IPS-11a (cell line): ENCODE results near the gene KCNMA1.
"Not testable (repeated sequence)": the region's sequence is repeated elsewhere in the genome, so short reads cannot be mapped to it uniquely, and the experiment has no call there.

ENCODE experiments used
- H3K4me3 ChIP-seq: one replicate; pipeline ENCODE4 v1.5.1; 2013; ENCODE audit warnings: low read depth, low read length, control low read depth

The KCNMA1 gene

GRCh38 chr10:77539147-77539935, 98.3 kb downstream of the KCNMA1 start:
- H3K4me3 ChIP-seq, result no peak overlapping the region

DNA sequence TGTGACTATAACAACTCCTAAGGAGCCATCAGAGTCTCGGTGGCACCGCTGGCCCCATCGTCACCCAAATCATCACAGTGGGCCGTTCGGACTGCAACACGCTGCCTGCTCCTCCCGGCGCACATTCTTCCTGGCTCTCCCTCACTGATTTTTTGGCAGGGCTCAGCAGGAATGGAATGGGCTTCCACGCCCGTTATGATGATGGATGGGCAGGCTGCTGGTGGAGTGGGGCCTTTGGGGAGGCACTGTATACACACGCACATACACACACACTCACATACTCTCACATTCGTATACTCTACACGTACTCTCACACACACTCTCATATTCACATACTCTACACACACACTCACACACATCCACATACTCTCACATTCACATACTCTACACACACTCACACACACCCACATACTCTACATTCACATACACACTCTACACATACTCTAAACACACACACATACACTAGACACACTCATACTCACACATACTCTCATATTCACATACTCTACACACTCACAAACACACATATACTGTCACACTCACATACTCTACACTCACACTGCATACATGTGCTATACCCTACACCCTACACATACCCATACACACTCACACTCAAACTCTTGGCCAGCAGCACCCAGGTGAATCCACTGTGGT, 99.8 kb downstream of the KCNMA1 start:
- no peak overlapping the region for H3K4me3 ChIP-seq

GRCh38 chr10:77537071-77537470, 100.5 kb downstream of the KCNMA1 start:
- no peak overlapping the region for H3K4me3 ChIP-seq

DNA sequence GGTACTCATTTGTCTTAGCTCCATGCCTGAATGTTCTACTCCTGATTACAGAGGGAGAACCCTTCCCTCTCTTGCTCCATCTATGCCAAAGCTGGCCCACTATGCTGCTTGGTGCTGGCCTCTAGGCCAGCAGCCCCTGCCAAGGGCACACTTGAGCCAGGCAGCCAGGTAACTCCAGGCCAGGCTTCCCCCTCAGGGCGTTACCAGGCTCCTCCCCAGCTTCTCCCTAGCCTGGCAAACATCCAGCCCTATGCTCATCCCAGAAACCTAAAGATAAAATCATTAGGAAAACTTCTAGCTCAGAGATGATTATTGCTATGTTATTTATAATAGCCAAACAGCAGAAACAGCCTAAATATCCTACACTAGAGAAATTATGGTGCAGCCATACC, 103.7 kb downstream of the KCNMA1 start:
- no peak overlapping the region for H3K4me3 ChIP-seq

GRCh38 chr10:77533146-77533886, 104.3 kb downstream of the KCNMA1 start:
- H3K4me3 ChIP-seq, result no peak overlapping the region

DNA sequence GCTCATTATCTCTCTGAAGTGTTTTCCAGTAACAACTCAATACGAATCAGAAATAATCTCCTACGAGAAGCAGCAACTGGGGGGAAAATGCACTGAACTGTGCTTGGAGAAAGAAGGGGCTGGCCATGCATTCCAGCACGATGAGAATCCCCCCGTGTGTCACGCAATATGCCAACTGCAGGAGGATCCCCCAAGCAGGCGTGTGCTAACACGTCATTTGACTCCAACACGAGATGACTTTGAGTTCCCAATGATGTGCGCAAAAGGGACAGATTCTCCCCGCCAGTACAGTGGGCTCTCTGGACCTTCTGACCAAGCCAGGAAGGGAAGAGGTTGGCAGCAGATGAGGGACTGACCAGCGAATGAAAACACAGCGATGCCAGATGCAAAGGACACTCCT, 105.5 kb downstream of the KCNMA1 start:
- H3K4me3 ChIP-seq, result no peak overlapping the region

DNA sequence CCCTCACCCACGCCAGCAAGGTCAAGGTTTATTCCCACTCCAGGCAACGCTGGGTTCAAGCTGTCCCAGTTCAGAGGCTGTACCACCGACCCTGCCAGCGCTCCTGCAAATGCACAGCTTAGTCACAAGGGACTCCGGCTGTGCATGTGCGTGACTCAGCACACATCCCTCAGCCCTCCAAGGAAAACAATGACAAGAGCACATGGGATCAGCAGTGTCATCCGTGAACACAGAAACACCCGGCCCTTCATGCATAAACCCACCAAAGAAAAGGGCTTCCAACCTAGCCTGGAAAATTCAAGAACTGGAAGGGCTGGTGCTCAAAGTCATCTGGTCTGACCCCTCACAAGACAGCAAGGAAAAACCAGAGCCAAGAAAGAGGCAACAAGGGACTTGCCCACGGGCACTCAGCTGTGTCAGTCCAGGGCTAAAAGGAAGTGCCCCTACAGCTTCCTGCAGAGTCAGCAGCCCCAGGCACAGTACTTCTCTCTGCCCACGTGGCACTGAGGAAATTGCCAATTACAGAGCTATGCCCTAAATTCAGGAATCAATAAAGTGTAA, 106.1 kb downstream of the KCNMA1 start:
- H3K4me3 ChIP-seq, result no peak overlapping the region

DNA sequence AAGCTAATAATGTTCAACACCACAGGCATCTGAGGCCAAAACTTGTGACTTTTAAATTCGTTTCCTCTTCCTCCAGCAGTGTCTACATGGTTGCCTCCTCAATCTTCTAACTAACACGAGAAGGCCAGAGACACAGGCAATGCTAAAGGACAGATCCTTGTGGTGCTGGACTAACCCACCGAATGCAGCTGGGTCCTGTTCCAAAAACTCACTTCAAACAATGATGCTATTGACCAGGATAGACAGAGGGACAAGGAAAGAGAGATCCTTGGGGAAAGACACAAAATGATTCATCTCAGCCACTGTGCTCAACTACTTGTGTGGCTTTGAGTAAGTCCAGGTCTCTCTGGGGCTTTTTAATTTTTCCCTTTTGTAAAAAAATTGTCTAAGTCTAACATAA, 107.6 kb downstream of the KCNMA1 start:
- no peak overlapping the region for H3K4me3 ChIP-seq

DNA sequence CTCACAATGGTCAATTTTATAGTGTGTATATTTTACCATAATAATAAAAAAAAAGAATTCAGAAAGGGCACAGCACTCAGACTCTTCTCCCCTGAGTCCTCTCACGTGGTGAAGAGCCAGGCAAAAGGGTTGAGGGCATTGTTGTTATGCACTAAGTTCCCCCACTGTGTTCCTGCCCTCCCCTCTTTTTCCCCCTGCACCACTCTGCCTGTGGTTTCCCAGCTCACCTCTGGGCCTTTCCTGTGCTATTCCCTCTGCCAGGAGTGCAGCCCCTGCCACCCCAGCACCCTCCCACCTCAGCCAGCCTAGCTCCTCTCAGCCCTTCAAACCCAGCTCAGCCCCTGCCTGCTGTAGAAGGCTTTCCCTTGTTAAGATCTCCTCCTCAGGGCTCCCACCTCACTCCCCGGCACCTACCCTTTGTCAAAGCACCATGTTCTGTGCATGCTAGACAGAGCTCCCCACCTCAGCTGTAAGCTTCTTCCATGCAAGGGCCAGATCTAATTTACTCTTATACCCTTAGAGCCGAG, 108.5 kb downstream of the KCNMA1 start:
- H3K4me3 ChIP-seq, result no peak overlapping the region

GRCh38 chr10:77527839-77528238, 109.8 kb downstream of the KCNMA1 start:
- no peak overlapping the region for H3K4me3 ChIP-seq

DNA sequence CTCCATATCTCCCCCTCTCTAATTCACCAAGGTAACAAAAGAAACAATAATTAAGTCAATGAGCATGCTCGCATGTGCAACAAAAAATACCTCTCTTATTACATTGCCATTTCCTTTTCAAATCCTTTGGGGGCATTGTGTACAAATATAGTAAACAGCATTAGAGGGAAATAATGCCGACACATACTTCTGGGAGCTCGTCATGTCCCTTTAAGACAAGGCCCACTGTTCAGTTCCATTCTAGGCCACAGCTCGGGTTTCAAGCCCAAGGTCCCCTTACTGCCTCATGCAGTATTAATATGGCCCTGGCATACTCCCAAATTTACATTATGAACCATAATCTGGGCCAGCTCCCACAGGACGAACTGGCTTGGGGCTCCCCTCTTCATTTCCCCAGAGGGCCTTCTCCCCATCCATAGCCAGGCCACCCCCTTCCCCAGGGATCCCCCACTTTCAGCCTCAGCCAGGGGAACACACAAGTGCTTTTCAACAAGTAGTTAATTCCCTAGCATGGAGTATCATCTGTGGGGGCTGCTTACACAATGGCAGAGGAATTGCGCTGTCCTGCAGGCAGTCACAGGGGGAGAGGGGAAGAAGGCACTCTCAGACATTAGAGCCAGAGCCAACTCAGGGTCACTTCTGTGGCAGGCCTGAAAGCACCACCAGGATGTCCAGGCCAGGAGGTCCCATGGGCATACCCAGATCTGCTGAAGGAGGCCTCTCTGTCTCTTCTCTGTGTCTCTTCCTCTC, 110.6 kb downstream of the KCNMA1 start:
- no peak overlapping the region for H3K4me3 ChIP-seq

DNA sequence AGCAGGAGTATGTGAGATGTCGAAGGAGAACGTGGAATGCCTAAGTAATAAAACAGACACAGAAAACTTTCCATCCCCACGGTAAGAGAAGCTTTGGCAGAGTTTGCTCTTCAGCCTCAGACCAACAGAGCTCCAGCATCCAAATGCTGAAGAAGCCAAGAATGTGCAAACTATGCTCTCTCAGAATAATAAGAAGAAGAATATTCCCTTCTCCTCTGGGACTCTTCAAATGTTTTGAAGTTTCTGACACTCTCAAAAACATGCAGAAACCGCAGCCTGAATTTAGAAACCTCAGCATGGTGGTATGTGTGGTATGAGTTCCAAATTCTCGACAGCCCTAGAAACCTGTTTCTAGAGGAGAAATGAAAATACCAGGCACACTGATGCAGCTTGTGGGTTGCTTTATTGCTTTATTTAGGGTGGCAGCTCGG, 113.3 kb downstream of the KCNMA1 start:
- H3K4me3 ChIP-seq, result no peak overlapping the region

DNA sequence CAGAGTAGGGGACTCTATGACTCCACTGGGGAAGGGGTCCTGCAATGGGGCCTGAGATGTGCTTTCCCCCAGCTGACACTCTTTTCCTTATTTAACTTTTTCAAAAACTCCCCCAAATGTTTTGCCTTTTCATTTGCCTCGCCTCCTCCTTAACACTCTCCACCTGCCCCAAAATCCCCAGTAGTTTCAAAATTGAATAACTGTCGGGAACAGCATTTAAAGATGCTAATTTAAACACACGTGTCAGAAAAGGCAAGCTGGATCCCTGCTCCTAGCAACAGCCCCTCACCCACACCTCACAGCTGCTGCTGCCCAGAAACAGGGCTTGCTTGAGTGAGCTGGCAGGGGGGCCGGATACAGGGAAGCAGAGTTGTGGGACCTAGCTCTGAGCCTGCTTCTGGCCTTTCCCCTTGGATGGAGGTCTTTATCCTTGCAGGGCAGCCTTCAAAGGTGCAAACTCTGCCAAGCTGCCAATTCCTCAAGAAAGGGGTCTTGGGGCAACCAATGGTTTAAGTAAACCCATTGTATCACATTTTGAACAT, 115.3 kb downstream of the KCNMA1 start:
- H3K4me3 ChIP-seq, result no peak overlapping the region

DNA sequence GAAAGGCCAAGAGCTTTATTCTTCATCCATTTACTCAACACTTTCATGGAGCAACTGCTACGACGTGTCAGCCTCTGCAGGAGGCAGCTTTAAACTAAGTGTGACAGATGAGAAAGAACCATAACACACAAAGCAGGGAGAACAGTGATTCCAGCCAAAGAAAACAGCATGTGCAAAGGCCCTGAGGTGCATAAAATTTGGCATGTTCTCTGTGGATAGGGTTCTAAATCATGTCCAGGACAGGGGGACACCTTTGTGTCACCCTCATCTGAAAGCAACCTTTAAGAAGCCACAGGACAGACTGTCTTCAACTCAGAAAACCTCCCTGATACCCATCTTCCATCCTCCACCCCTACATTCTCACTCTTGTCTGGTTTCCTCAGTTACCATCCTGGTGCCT, 116.6 kb downstream of the KCNMA1 start:
- H3K4me3 ChIP-seq, result no peak overlapping the region

DNA sequence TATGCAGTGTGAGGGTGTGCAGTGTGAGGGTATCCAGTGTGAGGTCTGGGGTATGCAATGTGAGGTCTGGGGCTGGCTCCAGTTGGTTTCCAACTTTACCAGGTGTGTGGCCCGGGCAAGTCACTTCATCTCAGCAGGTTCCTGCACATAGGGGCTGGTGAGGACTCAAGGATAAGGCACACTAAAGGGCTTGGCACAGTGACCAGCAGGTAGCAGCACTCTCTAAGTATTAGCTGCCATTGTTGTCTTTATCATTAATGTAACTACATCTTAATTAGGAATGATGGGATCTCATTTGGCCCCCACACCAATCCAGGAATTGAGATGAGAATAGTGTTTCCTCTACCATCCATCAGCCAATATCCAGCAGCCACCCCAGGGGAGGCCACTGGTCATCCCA, 117.3 kb downstream of the KCNMA1 start:
- no peak overlapping the region for H3K4me3 ChIP-seq

DNA sequence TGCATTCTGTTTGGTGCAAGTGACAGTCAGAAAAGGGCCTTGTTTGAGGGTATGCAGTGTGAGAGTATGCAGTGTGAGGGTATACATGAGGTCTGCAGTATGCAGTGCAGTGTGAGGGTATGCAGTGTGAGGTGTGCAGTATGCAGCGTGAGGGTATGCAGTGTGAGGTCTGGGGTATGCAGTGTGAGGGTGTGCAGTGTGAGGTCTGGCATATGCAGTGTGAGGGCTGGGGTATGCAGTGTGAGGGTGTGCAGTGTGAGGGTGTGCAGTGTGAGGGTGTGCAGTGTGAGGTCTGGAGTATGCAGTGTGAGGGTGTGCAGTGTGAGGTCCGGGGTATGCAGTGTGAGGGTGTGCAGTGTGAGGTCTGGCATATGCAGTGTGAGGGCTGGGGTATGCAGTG, 117.8 kb downstream of the KCNMA1 start:
- H3K4me3 ChIP-seq, result not testable (repeated sequence)

DNA sequence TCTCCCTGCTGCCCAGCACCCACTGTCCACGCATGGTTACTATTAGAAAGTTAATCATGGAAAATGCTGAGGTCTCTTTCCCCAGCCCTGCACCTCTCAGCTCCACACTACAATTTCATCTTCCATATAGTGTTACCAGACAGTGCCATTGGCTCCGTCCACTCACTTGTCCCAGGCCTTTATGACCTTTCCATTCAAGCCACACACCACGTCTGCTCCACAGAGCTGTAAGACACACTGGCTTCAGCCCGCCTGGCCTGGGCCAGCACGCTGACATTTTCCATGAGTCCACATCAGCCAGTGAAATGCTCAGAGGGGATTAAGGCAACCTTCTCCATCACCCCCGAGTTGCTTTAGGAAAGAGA, 118.7 kb downstream of the KCNMA1 start:
- H3K4me3 ChIP-seq, result no peak overlapping the region

- H3K4me3 ChIP-seq, result no peak overlapping the region
Observed at GRCh38 chr10:77518241-77518909, 119.2 kb downstream of the KCNMA1 start.

- H3K4me3 ChIP-seq, result no peak overlapping the region
Observed at GRCh38 chr10:77516575-77516974, 121.0 kb downstream of the KCNMA1 start.

- no peak overlapping the region for H3K4me3 ChIP-seq
Observed at GRCh38 chr10:77514870-77515269, 122.7 kb downstream of the KCNMA1 start.
